Mesothelial cell of epicardium (in vitro differentiated cells): ENCODE data around the gene PKNOX2. TPM values are rescaled to one million over a fixed set of nuclear protein-coding genes. Genes with fewer than 3 reads are reported as not detected.

Source experiments
- DNase-seq, 2 experiments: peaks; one replicate each; pipeline ENCODE4 v3.0.0; 2021; ENCODE audit warnings: low spot score in 2 of 2; ENCODE audit not compliant: unreplicated experiment in 2 of 2
- H3K27ac Mint-ChIP-seq: 2 replicates; pipeline ENCODE4 v1.8.0; 2021; ENCODE audit warnings: mixed read lengths
- H3K27me3 Mint-ChIP-seq: 2 replicates; pipeline ENCODE4 v1.8.0; 2021; ENCODE audit warnings: low read depth, mixed read lengths
- H3K36me3 Mint-ChIP-seq: 2 replicates; pipeline ENCODE4 v1.8.0; 2021; ENCODE audit warnings: mixed read lengths
- H3K4me1 Mint-ChIP-seq: 2 replicates; pipeline ENCODE4 v1.8.0; 2021; ENCODE audit warnings: mixed read lengths
- H3K4me3 Mint-ChIP-seq: 2 replicates; pipeline ENCODE4 v1.8.0; 2021; ENCODE audit warnings: mild to moderate bottlenecking, moderate library complexity, mixed read lengths
- H3K9me3 Mint-ChIP-seq: 2 replicates; pipeline ENCODE4 v1.8.0; 2021; ENCODE audit warnings: mixed read lengths
- CTCF ChIP-seq: fragments of 200-600 bp; sonication (generic); IDR thresholded peaks from one replicate; pipeline ENCODE4 v1.5.0; 2021; ENCODE audit warnings: antibody characterized with exemption; ENCODE audit not compliant: unreplicated experiment
- total RNA-seq: library from RNA; stranded (reverse); gene quantifications from 3 replicates; pipeline ENCODE4 v1.2.1, GENCODE V29; 2021

The PKNOX2 gene
- total RNA-seq, 1 donor from 2014 or later, result 22.2 TPM

GRCh38 chr11:125344846-125345420, 180.4 kb downstream of the PKNOX2 start:
- Mint-ChIP-seq H3K27ac (no peak overlapping the region), H3K4me3 (no peak overlapping the region), H3K4me1 (peaks cover 64% of the 10 kb centered on the region), H3K9me3 (no peaks in the 10 kb centered on the region), H3K36me3 (no peaks in the 10 kb centered on the region), H3K27me3 (peaks cover 1% of the 10 kb centered on the region)
- TF ChIP-seq CTCF, result no peak
- no peak for DNase-seq

DNA sequence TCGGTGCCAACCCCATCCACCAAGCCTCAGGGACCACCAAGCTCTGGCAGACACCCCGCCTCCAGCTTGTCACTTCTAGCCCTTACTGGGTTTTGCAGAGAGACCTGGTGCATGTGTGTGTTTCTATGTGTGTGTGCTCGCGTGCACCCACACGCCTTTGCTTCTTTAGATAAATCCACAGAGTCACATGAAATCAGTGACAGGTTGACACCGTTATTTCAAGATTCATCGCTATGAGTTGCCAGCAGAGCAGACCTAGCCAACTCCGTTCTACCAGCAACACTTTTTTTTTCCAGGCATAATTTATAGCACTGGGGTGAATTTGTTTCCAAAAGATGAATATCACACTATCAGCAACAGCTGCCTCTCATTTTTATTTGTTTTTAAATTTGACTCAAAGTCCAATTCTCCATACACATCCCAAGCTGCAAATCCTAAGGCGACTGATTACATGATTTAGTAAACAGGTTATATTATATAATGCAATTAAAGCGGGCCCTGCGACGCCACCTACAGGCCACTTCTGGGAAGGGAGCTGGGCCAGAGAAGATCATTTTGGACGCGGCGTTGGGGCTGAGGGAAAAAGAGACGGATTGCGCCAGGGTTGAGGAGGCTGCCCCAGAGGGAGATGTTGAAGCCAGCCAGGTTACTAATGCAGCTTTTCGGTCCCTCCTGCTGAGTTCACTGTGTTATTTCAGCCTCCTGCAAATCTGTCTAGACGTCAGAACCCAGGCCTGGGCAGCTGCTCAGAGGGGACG, 181.0 kb downstream of the PKNOX2 start:
- Mint-ChIP-seq H3K4me3 (no peak overlapping the region), H3K27me3 (peaks cover 3% of the 10 kb centered on the region), H3K27ac (peak overlapping the region; percentile 6), H3K4me1 (peaks cover 60% of the 10 kb centered on the region), H3K36me3 (no peaks in the 10 kb centered on the region), H3K9me3 (no peaks in the 10 kb centered on the region)
- peak; percentile 90 for TF ChIP-seq CTCF
- DNase-seq, result peak; percentile 42 to 82

GRCh38 chr11:125346179-125346530, 181.6 kb downstream of the PKNOX2 start:
- Mint-ChIP-seq H3K36me3 (no peaks in the 10 kb centered on the region), H3K9me3 (no peaks in the 10 kb centered on the region), H3K27ac (no peak overlapping the region), H3K4me3 (no peak overlapping the region), H3K4me1 (peaks cover 60% of the 10 kb centered on the region), H3K27me3 (peaks cover 3% of the 10 kb centered on the region)
- DNase-seq, result no peak
- TF ChIP-seq CTCF, result no peak

DNA sequence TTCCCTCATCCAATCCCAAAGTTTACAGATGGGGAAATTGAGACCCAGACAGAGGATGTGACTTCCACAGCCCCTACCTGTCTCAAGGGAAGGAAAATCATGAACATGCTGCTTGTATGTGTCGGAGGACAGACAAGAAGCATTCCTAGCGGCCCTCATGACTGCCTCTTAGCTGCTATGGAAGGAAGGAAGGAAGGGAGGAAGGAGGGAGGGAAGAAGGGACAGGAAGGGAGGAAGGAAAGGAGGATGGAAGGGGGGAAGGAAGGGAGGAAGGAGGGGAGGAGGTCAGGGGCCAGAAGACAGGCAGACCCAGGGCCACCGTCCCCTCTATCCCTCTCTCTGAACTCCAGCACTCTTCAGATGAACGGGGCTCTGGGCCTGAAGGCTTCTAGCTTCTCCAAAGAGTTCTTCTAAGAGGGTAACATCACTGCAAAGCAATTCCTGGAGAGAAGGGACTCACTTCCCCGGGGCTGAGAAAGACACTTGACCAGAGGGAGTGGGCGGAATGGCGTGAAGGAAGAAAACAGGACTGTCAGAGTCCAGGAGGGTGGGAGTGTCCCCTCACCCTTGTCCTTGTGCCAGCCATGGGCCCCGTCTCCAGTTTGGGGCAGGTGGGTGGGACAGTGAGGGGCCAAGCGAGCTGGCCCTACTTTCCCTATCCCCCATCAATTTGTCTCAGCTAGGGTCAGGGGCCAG, 182.2 kb downstream of the PKNOX2 start:
- H3K27ac Mint-ChIP-seq, result no peak overlapping the region
- H3K27me3 Mint-ChIP-seq, result peaks cover 3% of the 10 kb centered on the region
- no peaks in the 10 kb centered on the region for H3K36me3 Mint-ChIP-seq
- H3K9me3 Mint-ChIP-seq, result no peaks in the 10 kb centered on the region
- no peak for DNase-seq
- no peak for TF ChIP-seq CTCF
- H3K4me3 Mint-ChIP-seq, result no peak overlapping the region
- peaks cover 56% of the 10 kb centered on the region for H3K4me1 Mint-ChIP-seq

DNA sequence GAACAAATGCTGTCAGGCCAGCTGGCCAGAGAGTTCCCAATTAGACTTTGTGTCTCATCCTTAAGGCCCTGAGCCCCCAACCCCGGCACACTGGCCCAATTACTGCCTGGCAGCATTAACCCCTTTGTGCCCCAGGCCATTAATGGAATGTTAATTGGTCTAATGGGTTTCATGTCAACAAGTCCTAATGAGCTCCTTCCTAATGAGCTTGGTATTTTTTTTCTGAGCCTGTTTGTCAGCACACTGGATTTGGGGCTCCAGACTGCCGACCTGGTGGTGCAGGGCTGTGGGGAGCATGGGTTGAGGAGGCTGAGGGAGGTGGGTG, 182.7 kb downstream of the PKNOX2 start:
- Mint-ChIP-seq H3K36me3 (no peaks in the 10 kb centered on the region), H3K9me3 (no peaks in the 10 kb centered on the region), H3K27me3 (peaks cover 3% of the 10 kb centered on the region), H3K4me3 (no peak overlapping the region), H3K27ac (no peak overlapping the region), H3K4me1 (peaks cover 55% of the 10 kb centered on the region)
- TF ChIP-seq CTCF, result no peak
- no peak for DNase-seq
